Upper lobe of right lung (tissue), 1 donor: ENCODE data around the gene WSCD1. TPM values are rescaled to one million over a fixed set of nuclear protein-coding genes. Genes with fewer than 3 reads are reported as not detected.

Experiments
- ATAC-seq: fragments of 200-7000 bp; cut with Tn5 transposase; one replicate; pipeline ENCODE4 v1.9.1; 2020; ENCODE audit warnings: mild to moderate bottlenecking, moderate library complexity
- DNase-seq: peaks from one replicate; pipeline ENCODE4 v3.0.0-alpha.2; 2020
- H3K27ac ChIP-seq: fragments of 200-600 bp; one replicate; pipeline ENCODE4 v1.8.0; 2022
- H3K27me3 ChIP-seq: fragments of 200-600 bp; one replicate; pipeline ENCODE4 v1.8.0; 2022; ENCODE audit warnings: mild to moderate bottlenecking
- H3K36me3 ChIP-seq: fragments of 200-600 bp; one replicate; pipeline ENCODE4 v1.8.0; 2022
- H3K4me1 ChIP-seq: fragments of 200-600 bp; one replicate; pipeline ENCODE4 v1.8.0; 2022
- H3K4me3 ChIP-seq: fragments of 200-600 bp; one replicate; pipeline ENCODE4 v1.8.0; 2022; ENCODE audit warnings: mild to moderate bottlenecking
- H3K9me3 ChIP-seq: fragments of 200-600 bp; one replicate; pipeline ENCODE4 v1.8.0; 2022
- intact Hi-C: fragments of 100-400 bp; cut with DNase I; formaldehyde crosslinking; loops from one replicate; pipeline ENCODE4 v1.11.0; 2022
- total RNA-seq: library from RNA; stranded (reverse); fragmentation: NEBNext Ultra II Directional; extraction: Animal tissue kit (Norgen Biotek cat#: 25700); gene quantifications from one replicate; pipeline ENCODE4 v1.2.1, GENCODE V29; 2021
- TF ChIP-seq, protein P1 (sequence below): fragments of 200-600 bp; IDR thresholded peaks from one replicate; pipeline ENCODE4 v1.8.0; 2022; ENCODE audit warnings: antibody characterized with exemption
- donor health status: DM: no; HTN: yes; CAD: no; lungs with severe emphysema.

Gene WSCD1
- total RNA-seq, 1 donor from 2014 or later, result 7.7 TPM

DNA sequence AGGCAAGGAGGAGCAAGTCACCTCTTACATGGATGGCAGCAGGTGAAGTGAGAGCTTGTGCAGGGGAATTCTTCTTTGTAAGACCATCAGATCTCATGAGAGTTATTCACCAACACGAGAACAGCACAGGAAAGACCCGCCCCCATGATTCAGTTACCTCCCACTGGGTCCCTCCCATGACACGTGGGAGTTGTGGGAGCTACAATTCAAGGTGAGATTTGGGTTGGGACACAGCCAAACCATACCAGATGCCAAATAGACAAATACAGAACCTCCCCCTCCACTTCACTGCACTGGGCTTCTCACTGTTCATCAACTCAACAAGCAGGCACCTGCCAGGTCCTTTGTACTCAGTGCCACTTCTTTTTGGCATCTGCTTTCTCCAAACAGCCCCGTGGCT, 100.2 kb downstream of the WSCD1 start:
- Histone ChIP-seq H3K4me3 (no peak overlapping the region), H3K27ac (no peak overlapping the region), H3K27me3 (peaks cover 4% of the 10 kb centered on the region), H3K9me3 (no peaks in the 10 kb centered on the region), H3K4me1 (no peaks in the 10 kb centered on the region), H3K36me3 (no peaks in the 10 kb centered on the region)
- intact Hi-C loops, result no loop called here
- no peak for ATAC-seq
- DNase-seq, result no peak
- TF ChIP-seq, protein P1, sequence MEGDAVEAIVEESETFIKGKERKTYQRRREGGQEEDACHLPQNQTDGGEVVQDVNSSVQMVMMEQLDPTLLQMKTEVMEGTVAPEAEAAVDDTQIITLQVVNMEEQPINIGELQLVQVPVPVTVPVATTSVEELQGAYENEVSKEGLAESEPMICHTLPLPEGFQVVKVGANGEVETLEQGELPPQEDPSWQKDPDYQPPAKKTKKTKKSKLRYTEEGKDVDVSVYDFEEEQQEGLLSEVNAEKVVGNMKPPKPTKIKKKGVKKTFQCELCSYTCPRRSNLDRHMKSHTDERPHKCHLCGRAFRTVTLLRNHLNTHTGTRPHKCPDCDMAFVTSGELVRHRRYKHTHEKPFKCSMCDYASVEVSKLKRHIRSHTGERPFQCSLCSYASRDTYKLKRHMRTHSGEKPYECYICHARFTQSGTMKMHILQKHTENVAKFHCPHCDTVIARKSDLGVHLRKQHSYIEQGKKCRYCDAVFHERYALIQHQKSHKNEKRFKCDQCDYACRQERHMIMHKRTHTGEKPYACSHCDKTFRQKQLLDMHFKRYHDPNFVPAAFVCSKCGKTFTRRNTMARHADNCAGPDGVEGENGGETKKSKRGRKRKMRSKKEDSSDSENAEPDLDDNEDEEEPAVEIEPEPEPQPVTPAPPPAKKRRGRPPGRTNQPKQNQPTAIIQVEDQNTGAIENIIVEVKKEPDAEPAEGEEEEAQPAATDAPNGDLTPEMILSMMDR, result no peak

GRCh38 chr17:6172642-6173330, 102.6 kb downstream of the WSCD1 start:
- H3K4me1 ChIP-seq, result no peaks in the 10 kb centered on the region
- TF ChIP-seq, protein P1, result no peak
- no peak for ATAC-seq
- no peaks in the 10 kb centered on the region for H3K36me3 ChIP-seq
- H3K4me3 ChIP-seq, result no peak overlapping the region
- intact Hi-C loops, result no loop called here
- no peaks in the 10 kb centered on the region for H3K9me3 ChIP-seq
- DNase-seq, result no peak
- no peak overlapping the region for H3K27ac ChIP-seq
- peaks cover 4% of the 10 kb centered on the region for H3K27me3 ChIP-seq

DNA sequence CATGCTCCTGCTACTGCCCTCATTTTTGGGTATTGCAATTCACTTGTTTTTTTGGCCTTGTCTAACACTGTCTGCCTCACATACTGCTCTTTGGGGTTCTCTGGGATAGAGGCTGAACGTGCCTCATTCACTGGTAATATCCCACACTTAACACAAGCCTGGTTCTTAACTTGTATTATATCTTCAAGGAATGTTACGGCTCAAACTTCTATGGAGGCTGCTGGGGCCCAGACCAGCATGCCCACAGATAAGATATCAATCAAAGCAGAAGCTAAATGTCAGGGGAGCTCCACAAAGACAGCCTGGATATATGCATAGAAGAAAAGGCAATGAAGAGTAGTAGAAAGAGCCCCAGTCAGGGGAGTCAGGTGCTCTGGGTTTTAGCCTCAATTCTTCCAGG, 103.5 kb downstream of the WSCD1 start:
- TF ChIP-seq, protein P1, result no peak
- Histone ChIP-seq H3K27me3 (peaks cover 4% of the 10 kb centered on the region), H3K36me3 (no peaks in the 10 kb centered on the region), H3K27ac (no peak overlapping the region), H3K4me1 (no peaks in the 10 kb centered on the region), H3K4me3 (no peak overlapping the region), H3K9me3 (no peaks in the 10 kb centered on the region)
- DNase-seq (no peak), ATAC-seq (no peak)
- intact Hi-C loops, result no loop called here
